Hepatocyte (in vitro differentiated cells): Measurements from ENCODE around the gene GZF1. TPM values are rescaled to one million over a fixed set of nuclear protein-coding genes. Genes with fewer than 3 reads are reported as not detected.

Experiments
- DNase-seq: peaks from one replicate; pipeline ENCODE4 v3.0.0-alpha.2; 2016; ENCODE audit warnings: low spot score
- H2AFZ ChIP-seq: fragments of 200-600 bp; sonication (generic); 2 replicates; pipeline ENCODE4 v1.6.0; 2016; ENCODE audit warnings: antibody characterized with exemption, mild to moderate bottlenecking
- H3K27ac ChIP-seq: fragments of 200-600 bp; sonication (generic); 2 replicates; pipeline ENCODE4 v1.5.1; 2016; ENCODE audit warnings: mild to moderate bottlenecking
- H3K27me3 ChIP-seq: fragments of 200-600 bp; sonication (generic); 2 replicates; pipeline ENCODE4 v1.6.1; 2016
- H3K36me3 ChIP-seq: fragments of 200-600 bp; sonication (generic); replicated peaks from 2 replicates; pipeline ENCODE4 v1.5.1; 2016; ENCODE audit warnings: low read depth; ENCODE audit not compliant: insufficient read depth
- H3K4me1 ChIP-seq: fragments of 200-600 bp; sonication (generic); 2 replicates; pipeline ENCODE4 v1.5.1; 2016; ENCODE audit warnings: mild to moderate bottlenecking, moderate library complexity; ENCODE audit not compliant: insufficient read depth
- H3K4me2 ChIP-seq: fragments of 200-600 bp; sonication (generic); 2 replicates; pipeline ENCODE4 v1.6.0; 2016
- H3K4me3 ChIP-seq: fragments of 200-600 bp; sonication (generic); 2 replicates; pipeline ENCODE4 v1.5.1; 2016; ENCODE audit warnings: mild to moderate bottlenecking
- H3K79me2 ChIP-seq: fragments of 200-600 bp; sonication (generic); 2 replicates; pipeline ENCODE4 v1.6.0; 2017; ENCODE audit warnings: mild to moderate bottlenecking
- H3K9me2 ChIP-seq: fragments of 200-600 bp; sonication (generic); replicated peaks from 2 replicates; pipeline ENCODE4 v1.6.0; 2017; ENCODE audit warnings: mild to moderate bottlenecking; ENCODE audit not compliant: insufficient read depth
- H3K9me3 ChIP-seq: fragments of 200-600 bp; sonication (generic); 2 replicates; pipeline ENCODE4 v1.5.1; 2016; ENCODE audit warnings: low read depth, mild to moderate bottlenecking
- H4K20me1 ChIP-seq: fragments of 200-600 bp; sonication (generic); 2 replicates; pipeline ENCODE4 v1.6.0; 2016; ENCODE audit warnings: mild to moderate bottlenecking; ENCODE audit not compliant: insufficient read depth, poor library complexity, severe bottlenecking
- EZH2 ChIP-seq: fragments of 200-600 bp; sonication (generic); IDR thresholded peaks from 2 replicates; pipeline ENCODE4 v1.6.1; 2016; ENCODE audit warnings: antibody characterized with exemption, mild to moderate bottlenecking, borderline replicate concordance
- EZH2phosphoT487 ChIP-seq: fragments of 200-600 bp; sonication (generic); IDR thresholded peaks from one replicate; pipeline ENCODE4 v1.6.1; 2018; ENCODE audit warnings: antibody characterized with exemption, mild to moderate bottlenecking, low read depth, moderate library complexity; ENCODE audit not compliant: unreplicated experiment, severe bottlenecking
- WGBS: methylation state at CpG from one replicate; pipeline ENCODE4 v1.1.6; 2016; ENCODE audit warnings: low lambda C conversion rate; ENCODE audit errors: missing lambda C conversion rate; 5-methylcytosine and 5-hydroxymethylcytosine counted together
- polyA plus RNA-seq: library from polyadenylated mRNA; unstranded; fragments of >200 nt; fragmentation: Nextera tagmentation; extraction: Ambion mirVana; gene quantifications from 2 replicates; pipeline ENCODE4 v1.2.1, GENCODE V29; 2016
- total RNA-seq: library from RNA; depleted of rRNA; stranded (reverse); fragments of >200 nt; gene quantifications from 2 replicates; pipeline ENCODE4 v1.2.3, GENCODE V29; 2014
- TF ChIP-seq, protein P1 (sequence below): fragments of 200-600 bp; sonication (generic); IDR thresholded peaks from 2 replicates; pipeline ENCODE4 v1.5.1; 2016; ENCODE audit warnings: antibody characterized with exemption, mild to moderate bottlenecking; ENCODE audit not compliant: poor library complexity

The GZF1 gene
- total and polyA plus RNA-seq, 2 experiments from 2014 or later = 8.8 to 17.8 TPM

DNA sequence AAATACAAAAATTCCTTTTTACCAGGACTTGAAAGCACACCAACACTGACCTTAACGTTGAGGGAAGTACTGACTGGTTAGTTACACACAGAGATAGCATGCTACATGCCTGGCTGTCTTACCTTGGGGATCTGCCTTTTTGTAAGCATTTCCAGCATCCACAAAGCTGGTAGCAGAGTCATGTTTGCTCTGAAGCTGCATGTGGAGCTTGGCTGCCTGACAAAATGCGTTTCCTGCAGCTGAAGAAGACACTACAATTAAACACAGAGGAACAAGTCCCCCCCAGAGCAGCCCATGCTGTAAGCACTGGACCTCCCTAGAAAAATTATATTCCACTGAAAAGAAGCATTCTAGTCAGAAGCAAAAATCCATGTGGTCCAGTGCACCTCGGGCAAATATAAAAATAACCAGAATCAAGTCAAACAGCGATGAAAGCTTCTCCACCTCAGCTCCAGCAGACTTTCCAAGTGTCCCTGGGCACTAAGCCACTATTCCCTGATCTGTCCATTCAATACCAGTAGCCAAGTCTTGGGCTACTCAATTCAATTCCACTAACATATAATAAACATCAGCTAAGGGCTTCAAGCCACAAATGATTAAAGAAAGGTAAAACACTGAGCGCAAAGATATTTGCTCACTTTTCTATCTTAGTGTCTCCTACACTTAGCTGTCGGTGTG lies 35.1 kb downstream of the GZF1 start:
- no peaks in the 10 kb centered on the region for H3K9me2 ChIP-seq
- no peak overlapping the region for H3K27ac ChIP-seq
- no peak overlapping the region for H2AFZ ChIP-seq
- peaks cover 28% of the 10 kb centered on the region for H3K79me2 ChIP-seq
- H3K27me3 ChIP-seq = no peaks in the 10 kb centered on the region
- WGBS = 91% methylated on average over 6 of the region's 6 CpGs
- TF ChIP-seq, protein P1, sequence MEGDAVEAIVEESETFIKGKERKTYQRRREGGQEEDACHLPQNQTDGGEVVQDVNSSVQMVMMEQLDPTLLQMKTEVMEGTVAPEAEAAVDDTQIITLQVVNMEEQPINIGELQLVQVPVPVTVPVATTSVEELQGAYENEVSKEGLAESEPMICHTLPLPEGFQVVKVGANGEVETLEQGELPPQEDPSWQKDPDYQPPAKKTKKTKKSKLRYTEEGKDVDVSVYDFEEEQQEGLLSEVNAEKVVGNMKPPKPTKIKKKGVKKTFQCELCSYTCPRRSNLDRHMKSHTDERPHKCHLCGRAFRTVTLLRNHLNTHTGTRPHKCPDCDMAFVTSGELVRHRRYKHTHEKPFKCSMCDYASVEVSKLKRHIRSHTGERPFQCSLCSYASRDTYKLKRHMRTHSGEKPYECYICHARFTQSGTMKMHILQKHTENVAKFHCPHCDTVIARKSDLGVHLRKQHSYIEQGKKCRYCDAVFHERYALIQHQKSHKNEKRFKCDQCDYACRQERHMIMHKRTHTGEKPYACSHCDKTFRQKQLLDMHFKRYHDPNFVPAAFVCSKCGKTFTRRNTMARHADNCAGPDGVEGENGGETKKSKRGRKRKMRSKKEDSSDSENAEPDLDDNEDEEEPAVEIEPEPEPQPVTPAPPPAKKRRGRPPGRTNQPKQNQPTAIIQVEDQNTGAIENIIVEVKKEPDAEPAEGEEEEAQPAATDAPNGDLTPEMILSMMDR = no peak
- TF ChIP-seq EZH2 (no peak), EZH2phosphoT487 (no peak)
- no peaks in the 10 kb centered on the region for H3K4me1 ChIP-seq
- DNase-seq = no peak
- no peak overlapping the region for H3K4me3 ChIP-seq
- no peaks in the 10 kb centered on the region for H3K36me3 ChIP-seq
- peaks cover 5% of the 10 kb centered on the region for H4K20me1 ChIP-seq
- no peak overlapping the region for H3K4me2 ChIP-seq
- no peaks in the 10 kb centered on the region for H3K9me3 ChIP-seq

DNA sequence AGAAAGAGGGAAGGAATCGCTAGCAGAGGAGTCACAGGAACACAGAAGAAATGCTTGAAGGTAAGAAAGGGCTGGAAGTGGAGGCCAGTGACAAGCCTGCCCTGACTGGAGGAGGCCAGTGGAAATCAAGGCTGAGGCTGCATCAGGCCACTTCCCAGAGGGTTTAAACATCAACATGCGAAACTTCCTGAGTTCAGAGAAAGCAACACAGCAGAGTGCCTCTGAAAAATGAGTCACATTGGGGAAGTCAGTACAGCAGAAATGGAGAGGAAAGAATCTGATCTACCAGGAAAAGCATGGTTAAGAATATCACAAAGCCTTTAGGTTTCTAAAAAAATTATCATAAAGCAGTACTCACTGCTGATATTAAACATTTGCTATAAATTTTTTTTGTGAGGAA lies 36.0 kb downstream of the GZF1 start:
- Histone ChIP-seq H3K4me2 (no peak overlapping the region), H3K4me3 (no peak overlapping the region), H3K36me3 (no peaks in the 10 kb centered on the region), H3K27ac (no peak overlapping the region), H3K27me3 (no peaks in the 10 kb centered on the region), H3K9me3 (no peaks in the 10 kb centered on the region), H3K9me2 (no peaks in the 10 kb centered on the region), H4K20me1 (peaks cover 5% of the 10 kb centered on the region), H3K4me1 (no peaks in the 10 kb centered on the region), H3K79me2 (peaks cover 35% of the 10 kb centered on the region), H2AFZ (no peak overlapping the region)
- 94% methylated on average over 2 of the region's 2 CpGs for WGBS
- no peak for DNase-seq
- TF ChIP-seq, protein P1 = no peak

DNA sequence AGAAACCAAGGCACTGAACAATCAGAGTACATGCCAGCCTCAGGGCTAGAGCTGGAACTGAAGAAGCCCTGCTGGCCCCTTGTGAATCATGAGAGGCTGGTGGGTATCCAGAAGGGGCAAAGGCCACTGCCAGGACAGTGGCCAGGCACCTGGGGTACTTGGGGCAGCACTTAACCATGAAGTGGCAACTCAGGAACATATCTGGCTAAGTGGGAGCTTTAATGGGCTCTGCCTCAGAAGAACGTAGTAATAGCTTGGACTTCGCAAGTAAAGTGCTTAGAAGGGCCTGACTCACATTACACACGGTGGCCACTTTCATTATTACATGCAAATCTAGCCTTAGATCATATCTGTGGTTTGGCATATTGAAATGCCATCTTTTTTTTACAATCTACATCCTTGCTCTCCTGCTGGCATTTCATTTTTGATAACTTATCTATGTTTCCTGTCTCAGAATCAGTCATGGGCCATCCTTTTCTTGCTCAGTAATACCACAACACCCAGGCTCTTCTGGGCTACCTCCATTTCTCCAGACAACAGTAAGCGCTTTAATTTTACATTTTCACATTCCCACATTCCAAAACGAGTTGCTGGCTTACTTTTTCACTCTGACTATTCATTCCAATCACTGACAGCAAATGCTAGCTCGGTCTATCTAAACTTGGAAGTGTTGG lies 37.7 kb downstream of the GZF1 start:
- H3K4me1 ChIP-seq = peaks cover 5% of the 10 kb centered on the region
- H3K4me3 ChIP-seq = no peak overlapping the region
- no peaks in the 10 kb centered on the region for H3K27me3 ChIP-seq
- peaks cover 8% of the 10 kb centered on the region for H4K20me1 ChIP-seq
- no peaks in the 10 kb centered on the region for H3K9me3 ChIP-seq
- H3K4me2 ChIP-seq = no peak overlapping the region
- 88% methylated on average over 6 of the region's 6 CpGs for WGBS
- H2AFZ ChIP-seq = no peak overlapping the region
- no peak for DNase-seq
- H3K9me2 ChIP-seq = no peaks in the 10 kb centered on the region
- no peaks in the 10 kb centered on the region for H3K36me3 ChIP-seq
- peaks cover 41% of the 10 kb centered on the region for H3K79me2 ChIP-seq
- TF ChIP-seq, protein P1 = no peak
- TF ChIP-seq EZH2phosphoT487 (no peak), EZH2 (no peak)
- H3K27ac ChIP-seq = no peak overlapping the region
